ENCODE results near the gene C1QTNF1.

DNA sequence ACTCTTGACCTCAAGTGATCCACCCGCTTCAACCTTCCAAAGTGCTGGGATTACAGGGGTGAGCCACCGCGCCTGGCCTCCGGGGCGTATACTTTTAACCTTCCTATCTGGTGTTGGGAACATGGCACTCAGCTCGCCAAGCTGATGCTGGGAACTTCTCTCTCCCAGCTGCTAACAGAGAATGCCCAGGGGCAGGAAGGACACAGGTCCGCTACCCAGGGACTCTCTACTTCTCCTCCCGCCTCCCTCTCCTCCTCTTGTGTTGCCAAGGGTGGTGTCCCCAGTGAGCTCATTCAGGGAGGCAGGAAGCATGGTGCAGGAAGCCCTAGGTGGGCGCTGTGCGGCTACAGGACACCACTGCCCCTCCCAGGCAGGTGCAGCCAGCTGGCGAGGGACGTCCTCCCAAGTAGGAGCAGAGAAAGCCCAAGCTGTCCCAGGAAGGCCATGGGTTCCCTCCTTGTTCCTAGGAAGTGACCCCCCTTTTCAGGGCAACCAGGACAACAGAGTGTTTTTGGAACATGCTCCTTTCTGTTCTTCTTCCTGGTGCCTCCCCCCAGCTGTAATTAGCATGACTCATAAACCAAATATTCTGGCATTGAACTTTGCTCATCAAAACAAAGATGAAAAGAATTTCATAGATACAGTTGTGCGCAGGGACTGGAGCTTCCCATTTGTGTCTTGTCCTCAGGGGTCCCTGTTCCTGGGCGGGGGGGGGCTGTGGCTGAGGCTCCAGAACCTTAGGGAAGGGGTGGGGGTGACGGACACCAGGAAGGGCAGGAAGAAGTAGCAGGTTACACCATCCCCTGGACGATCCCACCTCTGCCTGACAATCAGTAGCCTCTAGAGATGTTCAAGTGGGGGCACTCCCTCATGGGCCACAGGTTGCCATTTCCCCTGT is 2.7 kb downstream of the C1QTNF1 start:
- no peak for TF ChIP-seq CTCF (IDR thresholded peaks at IDR 0.05)
- no peak for TF ChIP-seq POLR2A (IDR thresholded peaks at IDR 0.05)

All from testis (tissue), 2 donors.